Skeletal muscle tissue (tissue), 4 donors: ENCODE data around the gene ZNHIT1. TPM values are rescaled to one million over a fixed set of nuclear protein-coding genes. Genes with fewer than 3 reads are reported as not detected.

Experiments
- H3K27ac ChIP-seq: one replicate; pipeline ENCODE4 v1.7.0; 2013; ENCODE audit warnings: mild to moderate bottlenecking, low read depth, low read length, inconsistent platforms
- H3K27me3 ChIP-seq, 3 donors: one replicate each; pipeline ENCODE4 v1.7.0; 2013; ENCODE audit warnings: low read length in 3 of 3; ENCODE audit not compliant: control insufficient read depth in 3 of 3, insufficient read depth in 3 of 3
- H3K36me3 ChIP-seq, 3 donors: one replicate each; pipeline ENCODE4 v1.7.0; 2013; ENCODE audit warnings: low read length in 3 of 3; ENCODE audit not compliant: control insufficient read depth in 3 of 3, insufficient read depth in 3 of 3
- H3K4me1 ChIP-seq, 3 donors: one replicate each; pipeline ENCODE4 v1.7.0; 2013; ENCODE audit warnings: low read length in 3 of 3, mild to moderate bottlenecking in 3 of 3; ENCODE audit not compliant: control insufficient read depth in 3 of 3, insufficient read depth in 3 of 3
- H3K4me3 ChIP-seq, 3 donors: one replicate each; pipeline ENCODE4 v1.7.0; 2013; ENCODE audit warnings: low read length in 3 of 3
- H3K9ac ChIP-seq, 3 donors: one replicate each; pipeline ENCODE4 v1.7.0; 2013; ENCODE audit warnings: low read length in 3 of 3, mild to moderate bottlenecking in 3 of 3, moderate library complexity in 2 of 3, low read depth in 1 of 3
- H3K9me3 ChIP-seq, 3 donors: one replicate each; pipeline ENCODE4 v1.7.0; 2013; ENCODE audit warnings: low read length in 3 of 3; ENCODE audit not compliant: control insufficient read depth in 3 of 3
- total RNA-seq: library from RNA; depleted of rRNA; stranded (reverse); fragments of >200 nt; gene quantifications from one replicate; pipeline ENCODE4 v1.2.3, GENCODE V29; 2014
- donor health status: Osteomylitis.

Gene ZNHIT1
- total RNA-seq, result 84.0 TPM

- H3K9me3 ChIP-seq, result no peaks in the 10 kb centered on the region
- peaks cover 4 to 15% (median 14%) of the 10 kb centered on the region in 3 donors for H3K36me3 ChIP-seq
- H3K4me1 ChIP-seq, result peaks cover 26 to 34% (median 33%) of the 10 kb centered on the region in 3 donors
- H3K27ac ChIP-seq, result peak within 1 kb of the TSS; percentile 91
- peak within 1 kb of the TSS; percentile 93 to 99 (median 97) for H3K4me3 ChIP-seq
- no peaks in the 10 kb centered on the region for H3K27me3 ChIP-seq
- peak within 1 kb of the TSS; percentile 79 to 92 (median 85) for H3K9ac ChIP-seq
Measured at GRCh38 chr7:101217388-101218235, at the start of gene ZNHIT1, which contains the start of gene PLOD3. Gene ZNHIT1, plus strand, starts transcription at chr7:101218165. Its CDS starts 31 bp downstream, at chr7:101218196. Gene PLOD3, minus strand, starts transcription at chr7:101217581. Its CDS starts 307 bp downstream, at chr7:101217274.

DNA sequence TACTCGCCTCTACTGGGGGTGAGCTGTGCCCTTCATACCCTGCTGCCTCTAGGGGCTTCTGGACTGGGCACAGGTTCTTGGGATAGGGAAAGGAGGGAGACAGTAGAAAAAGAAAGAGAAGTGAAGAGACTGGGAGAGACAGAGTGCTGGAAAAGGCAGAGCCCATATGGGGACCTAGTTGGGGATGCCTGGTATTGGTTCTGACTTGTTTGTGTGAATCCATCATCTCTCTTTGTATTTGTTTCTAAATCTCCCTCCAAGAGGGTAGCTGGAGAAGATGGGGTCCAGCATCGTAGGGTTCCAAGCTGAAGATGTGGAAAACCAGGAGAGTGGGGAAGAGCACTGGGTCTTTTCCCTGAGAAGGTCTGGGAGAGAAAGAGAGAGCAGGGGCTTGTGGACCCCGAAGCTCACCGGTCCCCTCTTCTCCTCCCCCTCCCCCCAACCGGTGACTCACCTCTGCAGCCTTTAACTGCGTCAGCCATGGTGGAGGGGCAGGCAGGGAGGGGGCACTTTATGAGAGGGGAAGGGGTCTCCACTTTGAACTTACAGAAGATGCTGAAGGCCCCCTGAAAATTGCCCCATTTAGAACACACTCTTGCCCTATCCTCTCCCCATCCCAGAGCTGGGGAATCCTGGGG is 49.4 kb upstream of the ZNHIT1 start:
- Histone ChIP-seq H3K4me3 (no peak overlapping the region), H3K27ac (no peak overlapping the region), H3K4me1 (peaks cover 25 to 48% (median 32%) of the 10 kb centered on the region in 3 donors), H3K27me3 (peaks cover 88 to 96% (median 93%) of the 10 kb centered on the region in 3 donors), H3K36me3 (no peaks in the 10 kb centered on the region), H3K9me3 (no peaks in the 10 kb centered on the region), H3K9ac (no peak overlapping the region)

DNA sequence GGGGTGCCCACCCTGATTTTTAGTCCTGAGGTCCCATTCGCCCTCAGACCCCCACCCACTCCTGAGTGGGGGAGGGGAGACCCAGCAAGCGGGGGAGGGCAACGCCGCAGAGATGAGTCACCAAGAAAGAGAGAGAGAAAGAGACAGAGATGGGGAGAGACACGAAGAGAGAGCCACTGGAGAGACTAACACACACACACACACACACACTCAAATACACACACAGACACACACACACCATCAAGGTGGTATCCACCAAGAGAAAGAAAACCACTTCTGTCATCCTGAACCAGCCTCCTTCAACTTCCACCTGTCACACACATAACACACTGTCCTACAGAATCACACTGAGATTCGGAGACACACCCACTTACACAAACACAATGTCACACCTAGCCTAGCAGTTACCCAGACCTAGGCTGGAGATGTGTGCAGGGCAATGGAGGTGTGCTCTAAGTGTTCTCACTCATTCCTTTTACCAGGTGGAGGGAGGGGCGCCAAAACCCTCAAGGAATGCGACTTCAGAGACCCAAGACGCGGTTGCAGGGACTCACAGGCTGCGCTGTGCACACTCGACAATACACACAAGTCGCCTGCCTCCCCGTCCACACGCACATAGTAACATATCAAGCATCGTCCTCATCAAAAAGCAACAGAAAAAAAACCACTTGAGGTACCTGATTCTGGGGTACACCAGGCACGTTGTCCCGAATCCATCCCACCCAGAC is 48.7 kb upstream of the ZNHIT1 start:
- no peak overlapping the region for H3K9ac ChIP-seq
- no peaks in the 10 kb centered on the region for H3K36me3 ChIP-seq
- peaks cover 91 to 97% (median 93%) of the 10 kb centered on the region in 3 donors for H3K27me3 ChIP-seq
- peaks cover 27 to 45% (median 31%) of the 10 kb centered on the region in 3 donors for H3K4me1 ChIP-seq
- no peak overlapping the region for H3K27ac ChIP-seq
- H3K4me3 ChIP-seq, result no peak overlapping the region
- no peaks in the 10 kb centered on the region for H3K9me3 ChIP-seq

GRCh38 chr7:101169838-101170551 is 48.0 kb upstream of the ZNHIT1 start:
- Histone ChIP-seq H3K9ac (no peak overlapping the region), H3K9me3 (no peaks in the 10 kb centered on the region), H3K4me1 (peaks cover 21 to 40% (median 33%) of the 10 kb centered on the region in 3 donors), H3K27me3 (peaks cover 90 to 96% (median 90%) of the 10 kb centered on the region in 3 donors), H3K36me3 (no peaks in the 10 kb centered on the region), H3K27ac (no peak overlapping the region), H3K4me3 (no peak overlapping the region)

- Histone ChIP-seq H3K27me3 (peaks cover 90 to 97% (median 91%) of the 10 kb centered on the region in 3 donors), H3K27ac (no peak overlapping the region), H3K4me1 (peaks cover 19 to 33% (median 30%) of the 10 kb centered on the region in 3 donors), H3K4me3 (no peak overlapping the region), H3K9ac (no peak overlapping the region), H3K9me3 (no peaks in the 10 kb centered on the region), H3K36me3 (no peaks in the 10 kb centered on the region)
Measured at GRCh38 chr7:101170617-101171441, 47.1 kb upstream of the ZNHIT1 start.

- H3K27me3 ChIP-seq, result peaks cover 91 to 95% (median 92%) of the 10 kb centered on the region in 3 donors
- peaks cover 19 to 30% (median 27%) of the 10 kb centered on the region in 3 donors for H3K4me1 ChIP-seq
- H3K36me3 ChIP-seq, result no peaks in the 10 kb centered on the region
Measured at GRCh38 chr7:101171442-101171837, 46.5 kb upstream of the ZNHIT1 start.

DNA sequence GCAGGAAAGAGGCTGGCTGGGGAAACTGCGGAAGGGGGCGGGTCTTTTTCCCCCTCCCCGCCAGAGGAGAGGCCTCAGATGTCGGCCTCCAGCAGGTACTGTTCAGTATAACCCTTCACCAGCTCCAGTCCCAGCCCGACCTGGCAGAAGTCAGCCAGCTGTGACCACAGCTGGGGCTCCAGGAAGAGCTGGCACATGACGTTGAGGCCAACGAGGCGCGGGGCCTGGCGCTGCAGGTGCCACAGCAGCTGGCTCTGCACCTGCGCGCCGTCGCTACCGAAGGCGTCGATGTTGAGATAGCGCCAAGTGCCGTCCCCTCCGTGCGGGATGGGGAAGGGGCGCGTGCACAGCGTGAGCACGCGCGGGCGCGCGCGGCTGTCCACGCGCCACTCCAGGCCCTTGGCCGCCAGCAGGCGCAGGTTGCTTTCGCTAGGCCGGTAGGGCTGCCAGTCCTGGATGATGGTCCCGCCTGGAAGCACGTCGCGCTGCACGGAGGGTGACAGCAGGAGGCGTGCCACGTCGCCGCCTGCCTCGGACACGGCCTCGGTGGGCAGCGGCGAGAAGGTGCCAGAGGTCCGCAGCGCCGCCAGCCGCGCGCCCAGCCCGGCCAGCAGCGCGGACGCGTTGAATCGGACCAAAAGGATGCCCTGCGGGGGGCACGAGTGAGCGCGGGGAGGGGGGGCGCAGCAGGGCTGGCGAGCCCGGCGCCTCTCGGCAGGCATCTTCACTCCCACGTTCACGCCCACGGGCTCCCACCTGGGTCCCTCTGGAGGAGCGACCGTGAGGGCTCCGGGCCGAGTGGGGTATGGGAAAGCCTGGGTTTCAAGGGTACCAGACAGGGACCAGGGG is 45.7 kb upstream of the ZNHIT1 start:
- Histone ChIP-seq H3K27me3 (peaks cover 93 to 97% (median 94%) of the 10 kb centered on the region in 3 donors), H3K27ac (no peak overlapping the region), H3K9me3 (no peaks in the 10 kb centered on the region), H3K9ac (no peak overlapping the region), H3K4me1 (peaks cover 19 to 30% (median 27%) of the 10 kb centered on the region in 3 donors), H3K36me3 (no peaks in the 10 kb centered on the region), H3K4me3 (no peak overlapping the region)

More at GRCh38 chr7:101171442-101171837, 46.5 kb upstream of the ZNHIT1 start:
- Histone ChIP-seq H3K9ac (no peak overlapping the region), H3K4me3 (no peak overlapping the region), H3K27ac (no peak overlapping the region), H3K9me3 (no peaks in the 10 kb centered on the region)
